T-cell (primary cell): ENCODE measurements around the gene AGO3. TPM values are rescaled to one million over a fixed set of nuclear protein-coding genes. Genes with fewer than 3 reads are reported as not detected.
"Not testable (repeated sequence)": the region's sequence is repeated elsewhere in the genome, so short reads cannot be mapped to it uniquely, and the experiment has no call there.

Experiments used
- ATAC-seq, 4 experiments: fragments of 200-7000 bp in 3 of 4; fragments of 150-1000 bp in 1 of 4; cut with Tn5 transposase; replicated peaks in 1 of 4; 1 replicate in 3 of 4; 2 replicates in 1 of 4; pipeline ENCODE4 v1.10.0; 2021; ENCODE audit warnings: moderate library complexity in 3 of 4, mild to moderate bottlenecking in 2 of 4, moderate number of reproducible peaks in 1 of 4
- CTCF ChIA-PET, 2 donors: fragments of 300-600 bp; sonication (Branson Sonifier 250); formaldehyde crosslinking; loops; one replicate each; lab custom pipeline; 2022; ENCODE audit warnings: antibody characterized with exemption in 2 of 2; lab: Charles Lee
- POLR2A ChIA-PET, 2 donors: fragments of 300-600 bp; sonication (Branson Sonifier 250); formaldehyde crosslinking; loops; one replicate each; lab custom pipeline; 2022; ENCODE audit warnings: antibody characterized with exemption in 2 of 2; lab: Charles Lee
- DNase-seq, 35 experiments: peaks; one replicate each; pipeline versions ENCODE4 v3.0.0 to v3.0.0-alpha.2; 2013 to 2023
- H3K27ac ChIP-seq: one replicate; pipeline ENCODE4 v1.5.1; 2013; ENCODE audit warnings: low read length
- H3K27me3 ChIP-seq, 2 experiments: replicated peaks in 1 of 2; 1 replicate in 1 of 2; 2 replicates in 1 of 2; pipeline versions ENCODE4 v1.6.1 to v1.7.0; 2013; ENCODE audit warnings: low read length in 1 of 2, mixed read lengths in 1 of 2; ENCODE audit not compliant: control insufficient read depth in 2 of 2, insufficient read depth in 2 of 2; ENCODE audit errors: extremely low read depth in 1 of 2
- H3K36me3 ChIP-seq, 2 donors: 1 replicate in 1 of 2; 2 replicates in 1 of 2; pipeline versions ENCODE4 v1.6.1 to v1.7.0; 2013; ENCODE audit warnings: low read length in 1 of 2; ENCODE audit not compliant: control insufficient read depth in 2 of 2, insufficient read depth in 1 of 2; ENCODE audit errors: extremely low read depth in 1 of 2
- H3K4me1 ChIP-seq, 2 experiments: 1 replicate in 1 of 2; 2 replicates in 1 of 2; pipeline versions ENCODE4 v1.6.1 to v1.7.0; 2013; ENCODE audit warnings: low read length in 2 of 2, mixed read lengths in 1 of 2; ENCODE audit not compliant: insufficient read depth in 2 of 2, control insufficient read depth in 1 of 2; ENCODE audit errors: extremely low read depth in 1 of 2
- H3K4me3 ChIP-seq, 2 donors: 1 replicate in 1 of 2; 2 replicates in 1 of 2; pipeline versions ENCODE4 v1.5.1 to v1.7.0; 2013; ENCODE audit warnings: mild to moderate bottlenecking in 2 of 2, low read length in 1 of 2, moderate library complexity in 1 of 2; ENCODE audit not compliant: control insufficient read depth in 1 of 2; ENCODE audit errors: extremely low read depth in 1 of 2
- H3K9me3 ChIP-seq: 2 replicates; pipeline ENCODE4 v1.7.0; 2013
- H3K27ac Mint-ChIP-seq, 2 donors: one replicate each; pipeline ENCODE4 v1.8.0; 2020 to 2021; ENCODE audit warnings: mild to moderate bottlenecking in 2 of 2, mixed read lengths in 2 of 2
- H3K27me3 Mint-ChIP-seq, 2 donors: one replicate each; pipeline ENCODE4 v1.8.0; 2021 to 2022; ENCODE audit warnings: mixed read lengths in 2 of 2
- H3K36me3 Mint-ChIP-seq: one replicate; pipeline ENCODE4 v1.8.0; 2021; ENCODE audit warnings: mixed read lengths
- H3K4me1 Mint-ChIP-seq, 3 donors: one replicate each; pipeline ENCODE4 v1.8.0; 2020 to 2022; ENCODE audit warnings: mixed read lengths in 3 of 3, mild to moderate bottlenecking in 1 of 3
- H3K4me3 Mint-ChIP-seq, 3 donors: one replicate each; pipeline ENCODE4 v1.8.0; 2020 to 2022; ENCODE audit warnings: mild to moderate bottlenecking in 3 of 3, mixed read lengths in 3 of 3, moderate library complexity in 3 of 3
- H3K9me3 Mint-ChIP-seq, 3 donors: one replicate each; pipeline ENCODE4 v1.8.0; 2020 to 2022; ENCODE audit warnings: mixed read lengths in 3 of 3
- WGBS: methylation state at CpG from one replicate; pipeline ENCODE4 v1.1.5; 2013; ENCODE audit warnings: missing lambda C conversion rate; ENCODE audit not compliant: insufficient coverage; 5-methylcytosine and 5-hydroxymethylcytosine counted together
- total RNA-seq, 35 experiments: library from RNA in 6 of 35; stranded (reverse) in 6 of 35; fragments of 120-200 nt in 1 of 35; gene quantifications; one replicate each; pipeline versions ENCODE4 v1.2.1 to v1.2.4 and lab custom pipeline; 2013 to 2026

The AGO3 gene
- total RNA-seq, 5 donors from 2014 or later (not counting 1 experiment from before 2014, with no cell fraction given), result 33.4 to 44.0 (median 37.5) TPM

- Mint-ChIP-seq H3K9me3 (peaks cover 0 to 4% (median 0%) of the 10 kb centered on the region in 3 donors), H3K27me3 (no peaks in the 10 kb centered on the region), H3K27ac (no peak overlapping the region), H3K36me3 (peaks cover 12% of the 10 kb centered on the region), H3K4me1 (peaks cover 5 to 13% (median 9%) of the 10 kb centered on the region in 3 donors), H3K4me3 (no peak overlapping the region)
- Histone ChIP-seq H3K4me3 (no peak overlapping the region), H3K4me1 (no peaks in the 10 kb centered on the region), H3K27ac (no peak overlapping the region), H3K9me3 (no peaks in the 10 kb centered on the region), H3K27me3 (no peaks in the 10 kb centered on the region), H3K36me3 (no peaks in the 10 kb centered on the region)
- WGBS, result no CpG with 5 or more reads among the region's 2 CpGs
- ChIA-PET POLR2A (no interaction called here), CTCF (no interaction called here)
- ATAC-seq, result no peak
- no peak for DNase-seq
These were observed 32.0 kb downstream of the AGO3 start for GRCh38 chr1:35962952-35963351.

DNA sequence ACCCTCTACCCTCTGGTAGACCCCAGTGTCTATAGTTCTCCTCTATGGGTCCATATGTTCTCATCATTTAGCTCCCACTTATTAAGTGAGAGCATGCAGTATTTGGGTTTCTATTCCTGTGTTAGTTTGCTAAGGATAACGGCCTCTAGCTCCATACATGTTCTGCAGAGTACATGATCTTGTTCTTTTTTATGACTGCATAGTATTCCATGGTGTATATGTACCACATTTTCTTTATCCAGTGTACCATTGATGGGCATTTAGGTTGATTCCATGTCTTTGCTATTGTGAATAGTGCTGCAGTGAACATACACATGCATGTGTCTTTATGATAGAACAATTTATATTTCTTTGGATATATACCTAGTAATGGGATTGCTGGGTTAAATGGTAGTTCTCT, 33.4 kb downstream of the AGO3 start:
- WGBS, result no CpG with 5 or more reads among the region's 1 CpG
- CTCF ChIA-PET, result interaction anchor here in 1 of 2 donors (0.7 kb wide), 1 partner anchor 322 kb away, joined by 3 read pairs; no protein-coding TSS in a partner anchor
- H3K27ac Mint-ChIP-seq, DNase-seq, H3K27ac ChIP-seq, H3K27me3 Mint-ChIP-seq, H3K4me3 Mint-ChIP-seq, H3K4me3 ChIP-seq, H3K9me3 Mint-ChIP-seq, POLR2A ChIA-PET, H3K36me3 ChIP-seq, H3K27me3 ChIP-seq, H3K4me1 ChIP-seq, H3K9me3 ChIP-seq, ATAC-seq: not testable (repeated sequence)
- H3K36me3 Mint-ChIP-seq, result peaks cover 26% of the 10 kb centered on the region
- H3K4me1 Mint-ChIP-seq, result peaks cover 3 to 13% (median 7%) of the 10 kb centered on the region in 3 donors

DNA sequence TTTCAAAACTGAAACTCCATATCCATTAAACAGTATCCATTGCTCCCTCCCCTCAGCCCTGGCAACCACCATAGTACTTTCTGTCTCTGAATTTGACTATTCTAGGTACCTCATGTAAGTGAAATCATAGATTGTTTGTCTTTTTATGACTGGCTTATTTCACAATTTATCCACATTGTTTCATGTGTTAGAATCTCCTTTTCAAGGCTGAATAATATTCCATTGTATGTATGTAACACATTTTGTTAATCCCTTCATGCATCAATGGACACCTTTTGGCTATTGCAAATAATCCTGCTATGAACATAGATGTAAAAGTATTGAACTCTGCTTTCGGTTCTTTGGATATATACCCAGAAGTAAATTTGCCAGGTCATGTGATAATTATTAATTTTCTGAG, 37.5 kb downstream of the AGO3 start:
- Mint-ChIP-seq H3K9me3 (peaks cover 0 to 4% (median 0%) of the 10 kb centered on the region in 3 donors), H3K36me3 (peaks cover 36% of the 10 kb centered on the region), H3K27me3 (no peaks in the 10 kb centered on the region), H3K4me3 (no peak overlapping the region), H3K27ac (no peak overlapping the region), H3K4me1 (peaks cover 3 to 7% (median 6%) of the 10 kb centered on the region in 3 donors)
- H3K4me1 ChIP-seq, result no peaks in the 10 kb centered on the region
- H3K27ac ChIP-seq, result no peak overlapping the region
- peaks cover 0 to 28% of the 10 kb centered on the region in 2 donors for H3K36me3 ChIP-seq
- ATAC-seq, result no peak
- DNase-seq, result no peak
- no peak overlapping the region for H3K4me3 ChIP-seq
- peaks cover 2% of the 10 kb centered on the region for H3K9me3 ChIP-seq
- CTCF ChIA-PET, result no interaction called here
- WGBS, result no CpG with 5 or more reads among the region's 1 CpG
- H3K27me3 ChIP-seq, result no peaks in the 10 kb centered on the region
- POLR2A ChIA-PET, result no interaction called here

GRCh38 chr1:35971601-35972000, 40.7 kb downstream of the AGO3 start:
- peaks cover 2% of the 10 kb centered on the region for H3K9me3 ChIP-seq
- ChIA-PET POLR2A (interaction anchor here in 1 of 2 donors (0.6 kb wide), 1 partner anchor 317 kb away, joined by 3 read pairs; no protein-coding TSS in a partner anchor), CTCF (no interaction called here)
- no peak overlapping the region for H3K4me3 Mint-ChIP-seq
- peaks cover 0 to 2% (median under 1%) of the 10 kb centered on the region in 3 donors for H3K4me1 Mint-ChIP-seq
- H3K27me3 ChIP-seq, result no peaks in the 10 kb centered on the region
- ATAC-seq (no peak), DNase-seq (no peak)
- H3K27ac ChIP-seq, result no peak overlapping the region
- no CpG with 5 or more reads among the region's 2 CpGs for WGBS
- H3K9me3 Mint-ChIP-seq, result no peaks in the 10 kb centered on the region
- H3K4me3 ChIP-seq, result no peak overlapping the region
- H3K36me3 ChIP-seq, result peaks cover 0 to 28% of the 10 kb centered on the region in 2 donors
- no peak overlapping the region for H3K27ac Mint-ChIP-seq
- H3K36me3 Mint-ChIP-seq, result peaks cover 53% of the 10 kb centered on the region
- no peaks in the 10 kb centered on the region for H3K4me1 ChIP-seq
- H3K27me3 Mint-ChIP-seq, result no peaks in the 10 kb centered on the region

- no CpG with 5 or more reads among the region's 3 CpGs for WGBS
- H3K27ac Mint-ChIP-seq, CTCF ChIA-PET, H3K27ac ChIP-seq, DNase-seq, H3K4me1 ChIP-seq, ATAC-seq, H3K9me3 Mint-ChIP-seq, H3K27me3 Mint-ChIP-seq, H3K4me3 ChIP-seq, H3K27me3 ChIP-seq, H3K9me3 ChIP-seq, H3K4me1 Mint-ChIP-seq, H3K4me3 Mint-ChIP-seq: not testable (repeated sequence)
- peaks cover 0 to 28% of the 10 kb centered on the region in 2 donors for H3K36me3 ChIP-seq
- POLR2A ChIA-PET, result interaction anchor here in 1 of 2 donors (0.6 kb wide), 1 partner anchor 13 kb away, joined by 3 read pairs; no protein-coding TSS in a partner anchor
- H3K36me3 Mint-ChIP-seq, result peaks cover 52% of the 10 kb centered on the region
These were observed 41.7 kb downstream of the AGO3 start for GRCh38 chr1:35972631-35973030.

DNA sequence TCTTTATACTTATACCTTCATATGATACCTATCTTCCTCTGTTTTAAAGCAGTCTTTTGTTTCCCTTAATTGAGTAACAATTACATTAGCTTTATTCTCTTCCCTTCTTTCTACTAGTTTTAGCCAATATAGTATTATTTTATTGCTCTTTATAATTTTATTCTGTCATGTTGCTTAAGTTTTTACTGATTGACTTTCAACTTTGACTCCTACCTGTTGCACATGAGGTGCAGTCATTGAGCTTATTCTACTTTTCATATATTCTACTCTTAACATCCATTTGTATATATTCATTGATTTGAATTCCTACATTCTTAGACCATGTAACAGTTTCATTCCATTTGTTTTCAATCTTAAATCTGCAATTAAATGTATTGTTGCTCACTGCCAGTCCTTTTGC, 49.2 kb downstream of the AGO3 start:
- no peaks in the 10 kb centered on the region for H3K27me3 Mint-ChIP-seq
- Histone ChIP-seq H3K27ac (no peak overlapping the region), H3K4me1 (no peaks in the 10 kb centered on the region), H3K9me3 (no peaks in the 10 kb centered on the region), H3K36me3 (peaks cover 0 to 21% of the 10 kb centered on the region in 2 donors), H3K4me3 (no peak overlapping the region), H3K27me3 (no peaks in the 10 kb centered on the region)
- H3K4me1 Mint-ChIP-seq, result peaks cover 0 to 2% (median 0%) of the 10 kb centered on the region in 3 donors
- no peaks in the 10 kb centered on the region for H3K9me3 Mint-ChIP-seq
- ATAC-seq, result no peak
- ChIA-PET CTCF (no interaction called here), POLR2A (no interaction called here)
- H3K4me3 Mint-ChIP-seq, result no peak overlapping the region
- peaks cover 53% of the 10 kb centered on the region for H3K36me3 Mint-ChIP-seq
- no peak for DNase-seq
- no peak overlapping the region for H3K27ac Mint-ChIP-seq
